ENCODE measurements around the gene IL22RA1. TPM values are rescaled to one million over a fixed set of nuclear protein-coding genes. Genes with fewer than 3 reads are reported as not detected.
A peak's percentile ranks its signal among the peaks of the same experiment; 100 is the strongest.

The IL22RA1 gene
- total RNA-seq, 2 experiments from 2014 or later, result not detected

DNA sequence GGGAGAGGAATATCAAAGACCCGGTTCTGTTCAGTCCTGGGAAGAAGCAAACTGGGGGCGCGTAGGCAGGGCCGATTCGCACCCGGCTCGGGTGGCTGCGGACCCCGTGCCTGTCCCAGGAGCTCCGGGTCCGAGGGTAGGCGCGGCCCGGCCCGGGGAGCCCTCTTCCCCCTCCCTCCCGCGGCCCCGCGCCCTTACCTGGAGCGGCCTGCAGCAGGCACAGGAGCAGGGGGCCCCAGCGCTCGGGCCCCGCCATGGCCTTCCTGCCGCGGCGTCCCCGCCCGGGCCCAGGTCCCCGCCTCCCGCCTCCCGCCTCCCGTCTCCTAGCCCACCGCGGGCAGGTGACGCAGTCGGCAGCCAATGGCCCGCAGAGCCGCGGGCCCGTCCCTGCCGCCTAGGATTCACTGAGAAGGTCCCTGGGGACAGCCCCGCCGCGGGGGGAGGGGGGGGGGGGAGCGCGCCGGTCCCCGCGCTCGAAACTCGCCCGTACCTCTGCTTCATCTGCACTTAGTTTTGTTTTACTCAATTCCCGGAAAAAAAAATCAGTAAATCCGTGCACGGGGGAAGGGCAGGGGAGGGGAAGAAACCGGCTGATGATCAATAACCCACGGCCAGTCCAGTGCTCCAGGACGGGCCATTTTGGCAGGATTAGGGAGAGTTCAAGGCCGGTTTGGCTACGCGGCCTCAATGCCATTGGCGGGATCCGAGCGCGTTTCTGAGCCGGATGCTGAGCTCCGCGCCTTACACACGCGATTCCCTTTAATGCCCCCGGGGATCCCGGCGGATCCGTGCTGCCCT is 44.3 kb upstream of the IL22RA1 start, which contains the start of gene IFNLR1:
TSS of gene IFNLR1 (minus strand) at position 297 of the 798 bp plus-strand sequence. CDS start at position 256, 41 bp downstream.
- ChIA-PET POLR2A (interaction anchor here (0.6 to 3.0 kb wide), 11 partner anchors 9 to 1122 kb away, joined by 3 to 11 read pairs (median 4); no protein-coding TSS in a partner anchor), CTCF (ENCODE audit: unreplicated experiment) (interaction anchor here (1.2 to 1.5 kb wide), 3 partner anchors 12 to 39 kb away, joined by 3 to 4 read pairs (median 3); no protein-coding TSS in a partner anchor)
- Histone ChIP-seq H3K79me2 (ENCODE audit: insufficient read depth, low read depth, low read length) (peaks cover 48% of the 10 kb centered on the region), H3K36me3 (ENCODE audit: insufficient read depth, low read length) (peaks cover 31% of the 10 kb centered on the region), H3K9me3 (ENCODE audit: low read length) (no peaks in the 10 kb centered on the region), H2AFZ (ENCODE audit: low read length) (peak within 1 kb of the TSS; percentile 62), H4K20me1 (ENCODE audit: insufficient read depth, low read length) (no peaks in the 10 kb centered on the region), H3K4me1 (ENCODE audit: insufficient read depth, low read length, poor library complexity, severe bottlenecking) (peaks cover 81% of the 10 kb centered on the region), H3K27ac (ENCODE audit: low read depth, low read length, poor library complexity, severe bottlenecking) (peak within 1 kb of the TSS; percentile 100), H3K4me3 (ENCODE audit: low read depth, low read length, poor library complexity, severe bottlenecking) (peak within 1 kb of the TSS; percentile 97), H3K9me2 (ENCODE audit: insufficient read depth, low read length) (no peaks in the 10 kb centered on the region), H3K4me2 (ENCODE audit: low read length) (peak within 1 kb of the TSS; percentile 90)
- BruUV-seq (replicated peaks), result TSS peak; percentile 75
- intact Hi-C loops (cut with micrococcal nuclease; ENCODE audit: unreplicated experiment), result loop anchor here (5.0 kb wide), 3 partner anchors 230 to 455 kb away; partner anchors contain the start of genes PNRC2, RCAN3 and SRRM1
- DNase-seq (ENCODE audit: low spot score), result peak; percentile 91
- no peak for TF ChIP-seq EZH2phosphoT487 (IDR thresholded peaks at IDR 0.05; ENCODE audit: borderline replicate concordance, low read depth, low read length)
- TF ChIP-seq, protein P1, sequence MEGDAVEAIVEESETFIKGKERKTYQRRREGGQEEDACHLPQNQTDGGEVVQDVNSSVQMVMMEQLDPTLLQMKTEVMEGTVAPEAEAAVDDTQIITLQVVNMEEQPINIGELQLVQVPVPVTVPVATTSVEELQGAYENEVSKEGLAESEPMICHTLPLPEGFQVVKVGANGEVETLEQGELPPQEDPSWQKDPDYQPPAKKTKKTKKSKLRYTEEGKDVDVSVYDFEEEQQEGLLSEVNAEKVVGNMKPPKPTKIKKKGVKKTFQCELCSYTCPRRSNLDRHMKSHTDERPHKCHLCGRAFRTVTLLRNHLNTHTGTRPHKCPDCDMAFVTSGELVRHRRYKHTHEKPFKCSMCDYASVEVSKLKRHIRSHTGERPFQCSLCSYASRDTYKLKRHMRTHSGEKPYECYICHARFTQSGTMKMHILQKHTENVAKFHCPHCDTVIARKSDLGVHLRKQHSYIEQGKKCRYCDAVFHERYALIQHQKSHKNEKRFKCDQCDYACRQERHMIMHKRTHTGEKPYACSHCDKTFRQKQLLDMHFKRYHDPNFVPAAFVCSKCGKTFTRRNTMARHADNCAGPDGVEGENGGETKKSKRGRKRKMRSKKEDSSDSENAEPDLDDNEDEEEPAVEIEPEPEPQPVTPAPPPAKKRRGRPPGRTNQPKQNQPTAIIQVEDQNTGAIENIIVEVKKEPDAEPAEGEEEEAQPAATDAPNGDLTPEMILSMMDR (conservative IDR thresholded peaks at IDR 0.05; ENCODE audit: low read length), result no peak

DNA sequence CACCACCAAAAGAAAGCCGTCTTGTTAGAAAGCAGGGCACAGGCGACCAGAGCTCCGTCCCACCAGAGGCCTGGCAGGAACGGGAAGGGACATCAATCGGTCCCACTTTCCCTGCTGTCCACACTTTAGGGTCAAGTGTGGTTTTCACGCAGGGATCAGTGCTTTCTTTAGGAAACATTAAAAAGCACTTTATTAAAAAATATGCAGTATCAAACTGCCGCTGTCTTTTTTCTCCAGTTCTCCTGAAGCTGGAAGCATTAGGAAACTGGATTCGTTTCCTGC is 43.7 kb upstream of the IL22RA1 start:
- DNase-seq (ENCODE audit: low spot score), result no peak
- Histone ChIP-seq H3K4me2 (ENCODE audit: low read length) (peak overlapping the region; percentile 90), H3K9me3 (ENCODE audit: low read length) (no peaks in the 10 kb centered on the region), H3K4me3 (ENCODE audit: low read depth, low read length, poor library complexity, severe bottlenecking) (peak overlapping the region; percentile 97), H3K79me2 (ENCODE audit: insufficient read depth, low read depth, low read length) (peaks cover 54% of the 10 kb centered on the region), H2AFZ (ENCODE audit: low read length) (peak overlapping the region; percentile 62; the same call in 1 of the 2 replicates), H4K20me1 (ENCODE audit: insufficient read depth, low read length) (no peaks in the 10 kb centered on the region), H3K36me3 (ENCODE audit: insufficient read depth, low read length) (peaks cover 36% of the 10 kb centered on the region), H3K9me2 (ENCODE audit: insufficient read depth, low read length) (no peaks in the 10 kb centered on the region), H3K27ac (ENCODE audit: low read depth, low read length, poor library complexity, severe bottlenecking) (peak overlapping the region; percentile 100), H3K4me1 (ENCODE audit: insufficient read depth, low read length, poor library complexity, severe bottlenecking) (peaks cover 75% of the 10 kb centered on the region)
- TF ChIP-seq, protein P1 (conservative IDR thresholded peaks at IDR 0.05; ENCODE audit: low read length), result no peak
- no peak for TF ChIP-seq EZH2phosphoT487 (IDR thresholded peaks at IDR 0.05; ENCODE audit: borderline replicate concordance, low read depth, low read length)
- ChIA-PET POLR2A (interaction anchor here (0.6 to 3.0 kb wide), 4 partner anchors 8 to 1005 kb away, joined by 3 to 11 read pairs (median 4); no protein-coding TSS in a partner anchor), CTCF (ENCODE audit: unreplicated experiment) (interaction anchor here (1.2 kb wide), 2 partner anchors 14 to 38 kb away, joined by 3 to 4 read pairs; no protein-coding TSS in a partner anchor)
- BruUV-seq (replicated peaks), result no TSS peak
- intact Hi-C loops (cut with micrococcal nuclease; ENCODE audit: unreplicated experiment), result loop anchor here (5.0 kb wide), 3 partner anchors 229 to 456 kb away; partner anchors contain the start of genes PNRC2, RCAN3 and SRRM1
